GM18520 (cell line): ENCODE data around the gene NISCH.

Experiments used
- ATAC-seq: cut with Tn5 transposase; IDR thresholded peaks from one replicate; pipeline ENCODE4 v1.9.1; 2021; ENCODE audit not compliant: unreplicated experiment

The NISCH gene

DNA sequence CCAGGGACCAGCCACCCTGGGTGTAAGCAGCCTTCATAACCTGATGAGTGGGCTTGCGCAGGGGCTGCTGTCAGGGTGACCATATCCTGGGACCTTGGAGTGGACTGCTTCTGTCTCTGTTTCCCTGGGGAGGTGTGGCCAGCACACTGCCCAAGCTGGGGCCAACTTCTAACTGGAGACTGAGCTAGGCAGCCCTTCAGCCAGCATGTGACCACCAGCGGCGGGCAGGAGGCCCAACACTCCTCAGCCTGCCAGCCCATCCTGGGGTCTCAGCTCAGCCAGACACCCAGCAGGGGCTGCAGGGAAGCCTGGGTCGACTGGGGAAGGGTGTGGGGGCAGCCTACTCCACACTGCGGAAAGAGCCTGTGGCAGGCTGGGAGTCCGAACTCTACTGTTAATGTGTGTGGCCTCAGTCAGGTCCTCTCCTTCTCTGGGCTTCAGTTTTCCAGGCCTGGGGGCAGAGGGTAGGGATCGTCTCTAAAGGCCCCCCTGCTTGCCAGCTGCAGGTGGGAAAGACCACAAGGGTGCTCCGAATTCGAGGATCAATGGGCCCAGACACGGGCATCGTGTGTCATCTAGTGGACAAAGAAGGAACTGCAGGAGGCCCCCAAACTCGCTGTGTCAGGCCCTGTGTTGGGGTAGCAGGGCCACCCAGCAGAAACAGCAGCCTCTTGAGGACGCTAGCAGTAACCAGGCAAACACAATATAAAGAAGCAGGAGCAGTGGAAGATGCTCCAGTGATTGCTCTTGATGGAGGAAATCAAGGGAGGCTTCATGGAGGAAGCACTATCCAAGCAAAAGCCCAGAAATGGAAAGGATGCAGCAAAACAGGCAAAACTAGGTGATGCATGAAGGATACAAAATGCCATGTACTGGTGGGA lies 8.5 kb upstream of the NISCH start:
- no peak for ATAC-seq

DNA sequence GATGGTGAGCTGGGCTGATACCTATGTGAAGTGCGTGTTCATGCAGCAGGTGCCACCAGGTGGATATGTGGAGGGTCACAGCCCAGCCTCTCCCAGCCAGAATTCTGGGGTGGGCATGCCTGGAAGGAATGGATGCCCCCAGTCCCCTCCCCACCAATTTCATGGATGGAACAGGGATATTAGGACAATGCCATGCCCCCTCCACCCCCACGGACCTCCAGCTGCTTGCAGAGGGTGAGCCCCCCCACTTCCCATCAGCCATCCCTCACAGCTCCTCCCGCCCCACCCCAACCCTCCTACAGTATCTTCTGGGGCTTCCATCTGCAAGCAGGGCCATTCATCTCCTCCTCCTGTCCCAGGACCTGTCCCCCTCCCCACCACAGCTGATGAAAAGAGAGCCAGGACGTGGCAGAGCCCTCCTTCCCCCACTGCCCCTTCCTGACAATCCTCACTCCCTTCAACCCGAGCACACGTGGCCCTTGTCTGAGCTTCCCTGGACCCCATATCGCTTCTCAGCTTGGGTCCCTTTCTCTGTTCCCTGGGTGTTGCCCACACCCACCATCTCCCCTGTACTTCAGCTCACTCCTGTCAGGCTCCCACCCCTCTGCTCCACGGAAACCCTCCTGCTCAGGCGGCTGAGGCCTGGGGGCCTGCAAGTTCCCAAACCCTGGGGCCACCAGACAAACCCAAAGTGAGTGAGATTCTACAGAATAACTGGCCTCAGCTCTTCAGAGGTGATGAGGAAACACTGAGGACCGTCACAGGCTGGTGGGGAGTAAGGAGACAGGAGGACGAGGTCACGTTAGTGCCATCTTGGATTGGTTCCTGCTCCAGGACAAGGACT lies 7.7 kb upstream of the NISCH start:
- ATAC-seq = no peak

DNA sequence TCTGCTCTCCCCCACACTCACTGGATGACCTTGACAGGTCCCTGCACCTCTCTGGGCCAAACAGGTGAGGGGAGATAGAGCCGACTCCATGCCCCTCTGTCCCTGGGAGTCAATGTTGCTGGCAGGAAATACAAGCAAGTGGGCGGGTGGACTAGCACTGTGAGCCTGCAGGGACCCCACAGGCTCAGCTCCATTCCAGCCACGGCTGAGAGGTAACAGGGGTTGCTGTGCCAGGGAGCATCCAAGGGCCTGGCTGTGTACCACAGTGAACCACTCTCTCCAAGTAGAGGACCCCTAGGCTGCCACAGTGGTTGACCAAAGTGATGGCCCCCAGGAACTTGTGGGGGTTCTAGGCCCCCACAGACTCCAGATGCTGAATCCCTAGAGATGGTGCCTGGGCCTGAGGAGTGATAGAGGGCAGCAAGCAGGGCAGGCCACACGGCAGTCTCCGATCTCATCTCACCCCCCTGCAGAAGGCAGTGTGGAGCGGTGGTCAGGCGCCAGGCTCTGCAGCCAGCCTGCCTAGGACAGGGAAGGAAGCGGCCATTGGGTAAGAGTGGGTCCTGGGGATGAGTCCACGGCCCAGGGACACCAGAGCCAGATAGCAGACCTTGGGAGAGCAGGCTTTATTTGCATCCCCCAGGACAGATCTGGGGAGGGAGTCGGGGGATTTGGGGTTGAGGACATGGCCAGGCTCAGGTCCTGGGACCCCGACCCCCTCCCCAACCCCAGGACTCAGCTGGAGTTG lies 4.7 kb upstream of the NISCH start:
- ATAC-seq = no peak

DNA sequence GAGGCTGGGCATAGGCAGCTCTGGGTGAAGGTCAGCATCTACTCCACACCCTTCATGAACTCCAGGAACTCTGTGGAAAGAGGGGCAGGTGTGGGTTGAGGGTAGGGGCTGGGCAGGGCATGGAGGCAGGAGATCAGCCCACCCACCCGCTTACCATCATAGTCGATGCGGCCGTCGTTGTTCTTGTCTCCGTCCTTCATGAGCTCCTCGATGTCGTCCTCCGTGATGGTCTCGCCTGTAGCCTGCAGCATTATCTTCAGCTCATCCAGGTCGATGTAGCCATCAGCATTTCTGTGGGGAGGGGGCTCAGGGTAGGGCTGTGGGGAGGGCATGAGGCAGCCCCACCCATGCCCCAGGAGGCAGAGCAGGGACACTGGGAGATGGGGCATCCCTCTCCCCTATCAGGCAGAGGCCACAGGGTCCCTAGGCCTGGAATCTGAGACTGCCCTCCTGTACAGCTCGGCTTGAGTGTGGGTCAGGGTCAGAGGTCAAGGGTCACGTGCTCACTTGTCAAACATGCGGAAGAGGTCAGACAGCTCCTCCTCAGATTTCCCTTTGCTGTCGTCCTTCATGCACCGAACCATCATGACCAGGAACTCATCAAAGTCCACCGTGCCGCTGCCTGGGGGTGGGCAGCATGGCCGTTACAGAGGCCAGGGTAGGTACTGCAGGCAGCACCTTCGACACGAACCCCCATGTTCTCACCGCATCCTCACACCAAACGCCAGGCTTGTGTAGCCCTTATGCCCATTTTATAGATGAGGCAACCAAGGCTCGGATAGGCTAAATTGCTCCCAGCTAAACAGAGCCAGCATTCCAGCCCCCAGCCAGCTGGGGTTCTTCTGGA lies 3.9 kb upstream of the NISCH start:
- ATAC-seq = no peak

DNA sequence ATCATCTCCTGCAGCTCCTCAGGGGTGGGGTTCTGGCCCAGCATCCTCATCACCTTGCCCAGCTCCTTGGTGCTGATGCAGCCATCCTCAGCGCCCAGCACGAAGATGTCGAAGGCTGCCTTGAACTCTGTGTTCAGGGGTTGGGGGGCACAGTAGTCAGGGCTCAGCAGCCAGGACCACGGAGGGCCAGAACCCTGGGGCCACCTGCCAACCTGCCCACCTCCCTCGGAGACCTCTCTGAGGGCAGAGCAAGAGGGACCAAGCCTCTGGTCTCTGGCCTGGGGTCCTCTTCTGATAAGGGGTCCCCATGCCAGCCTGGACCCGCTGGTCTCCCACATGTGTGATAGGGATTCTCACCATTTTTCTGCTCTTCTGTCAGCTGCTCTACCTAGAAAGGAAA lies 3.3 kb upstream of the NISCH start:
- ATAC-seq = no peak

DNA sequence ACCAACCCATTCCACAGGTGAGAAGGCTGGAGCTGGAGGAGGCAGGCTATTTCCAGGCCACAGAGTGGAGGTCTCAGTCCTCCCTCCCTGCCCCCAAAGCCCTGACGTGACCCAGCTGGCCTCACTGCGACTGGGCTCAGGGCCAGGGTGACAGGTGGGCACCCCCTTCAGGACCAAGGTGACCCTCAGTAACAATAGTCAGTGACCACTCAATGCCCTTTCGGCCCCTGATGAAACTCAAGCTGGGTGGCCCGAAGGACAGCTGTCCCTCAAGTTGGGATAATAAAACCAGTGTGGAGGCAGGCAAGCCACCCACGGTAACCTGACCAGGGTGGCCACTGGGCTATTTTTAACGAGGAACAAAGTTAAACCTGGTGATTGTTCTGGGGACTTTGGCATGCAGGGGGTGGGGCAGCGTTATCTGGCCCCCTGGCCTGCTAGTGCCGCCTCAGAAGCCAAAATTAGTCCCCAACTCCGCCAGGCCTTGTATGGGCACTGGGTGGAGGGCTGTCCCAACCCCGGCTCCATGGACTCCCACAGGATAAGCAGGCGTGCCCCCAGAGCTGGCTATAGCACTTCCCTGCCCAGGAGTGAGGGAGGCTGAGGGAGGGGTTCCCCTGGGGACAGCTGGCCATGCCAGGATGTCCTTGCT lies 2.7 kb upstream of the NISCH start:
- no peak for ATAC-seq

DNA sequence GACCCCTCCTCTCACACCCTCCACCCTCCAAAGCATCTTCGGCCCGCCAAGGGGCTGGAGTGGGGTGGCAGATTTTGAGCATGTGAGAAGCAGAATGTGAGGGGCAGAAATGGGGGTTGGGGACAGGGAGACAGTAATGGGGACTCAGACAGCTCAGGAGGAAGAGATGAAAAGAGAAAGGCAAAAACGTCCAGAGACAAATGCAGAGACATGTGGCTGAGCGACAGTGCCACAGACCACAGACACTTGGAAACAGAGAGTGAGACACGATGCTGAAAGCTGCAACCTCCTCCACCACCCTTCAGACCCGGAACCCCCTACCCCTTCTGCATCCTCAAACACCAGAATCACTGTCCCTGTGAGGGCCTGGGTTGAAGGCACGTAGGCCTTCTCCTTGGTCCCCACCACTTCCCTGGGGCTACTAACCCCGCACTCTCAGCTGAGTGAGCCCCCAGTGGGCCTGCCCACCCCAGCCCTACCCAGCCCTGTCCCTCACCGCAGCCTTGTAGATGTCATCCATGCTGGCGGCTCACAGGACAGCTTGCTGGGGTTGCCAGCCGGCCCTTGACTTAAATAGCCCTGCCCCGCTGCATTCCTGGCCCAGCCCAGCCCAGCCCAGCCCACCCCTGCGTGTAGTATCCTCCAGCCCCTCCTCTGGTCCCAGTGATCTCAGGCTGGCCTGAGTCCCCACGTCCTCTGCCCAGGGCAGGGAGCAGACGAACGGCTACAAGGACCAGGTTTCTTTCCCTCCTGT lies 1.7 kb upstream of the NISCH start, which contains the start of gene TNNC1:
Gene TNNC1, minus strand, starts transcription at position 546 of the 754 bp plus-strand sequence. Its CDS starts 26 bp downstream, at position 520.
- no peak for ATAC-seq

DNA sequence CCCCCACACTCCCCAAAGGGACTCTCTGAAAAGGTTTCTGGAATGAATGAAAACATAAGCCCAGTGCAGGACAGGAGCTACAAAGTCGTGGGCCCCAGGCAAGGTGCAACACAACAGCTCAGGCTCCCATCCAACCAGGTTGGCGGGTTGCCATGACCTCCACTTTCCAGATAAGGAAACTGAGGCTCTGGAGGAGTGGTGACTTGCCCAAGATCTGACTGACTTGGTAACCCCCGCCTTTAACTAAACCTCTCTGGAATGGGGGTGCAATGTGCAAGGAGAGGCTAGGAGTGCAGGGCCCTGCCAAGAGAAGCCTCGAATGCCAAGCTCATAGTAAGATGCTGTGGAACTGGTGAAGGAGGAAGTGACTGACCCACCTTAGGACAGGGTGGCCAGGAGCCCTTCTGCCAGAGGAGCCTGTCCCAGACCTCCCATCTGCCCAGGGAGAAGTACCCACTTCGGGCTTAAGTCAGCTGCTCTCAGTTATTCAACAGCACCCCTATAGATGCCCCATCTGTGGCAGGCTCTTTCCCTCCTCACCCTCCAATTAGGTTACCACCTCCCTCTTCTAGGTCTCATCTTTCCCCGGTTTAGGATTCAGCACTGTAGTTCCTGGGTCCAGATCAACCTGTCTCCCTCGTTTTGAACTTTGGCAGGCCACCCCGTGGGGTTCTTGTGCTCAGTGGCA lies 1.0 kb upstream of the NISCH start:
- no peak for ATAC-seq

DNA sequence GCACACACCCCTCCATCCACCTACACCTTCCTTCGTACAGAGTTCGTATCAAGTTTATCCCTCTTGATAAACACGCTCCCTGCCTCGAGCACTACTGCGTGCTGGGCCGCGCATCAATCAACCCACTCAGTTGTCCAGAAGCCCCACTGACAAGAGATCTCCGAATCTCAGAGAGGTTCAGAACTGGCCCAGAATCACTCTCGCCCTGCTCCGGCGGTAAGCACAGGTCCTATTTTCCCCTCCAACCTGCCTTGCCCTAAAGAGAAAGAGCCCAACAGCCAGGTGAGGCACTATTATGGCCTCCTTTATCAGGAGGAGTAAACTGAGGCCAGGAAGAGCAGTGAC lies 494 bp upstream of the NISCH start:
- ATAC-seq = no peak

DNA sequence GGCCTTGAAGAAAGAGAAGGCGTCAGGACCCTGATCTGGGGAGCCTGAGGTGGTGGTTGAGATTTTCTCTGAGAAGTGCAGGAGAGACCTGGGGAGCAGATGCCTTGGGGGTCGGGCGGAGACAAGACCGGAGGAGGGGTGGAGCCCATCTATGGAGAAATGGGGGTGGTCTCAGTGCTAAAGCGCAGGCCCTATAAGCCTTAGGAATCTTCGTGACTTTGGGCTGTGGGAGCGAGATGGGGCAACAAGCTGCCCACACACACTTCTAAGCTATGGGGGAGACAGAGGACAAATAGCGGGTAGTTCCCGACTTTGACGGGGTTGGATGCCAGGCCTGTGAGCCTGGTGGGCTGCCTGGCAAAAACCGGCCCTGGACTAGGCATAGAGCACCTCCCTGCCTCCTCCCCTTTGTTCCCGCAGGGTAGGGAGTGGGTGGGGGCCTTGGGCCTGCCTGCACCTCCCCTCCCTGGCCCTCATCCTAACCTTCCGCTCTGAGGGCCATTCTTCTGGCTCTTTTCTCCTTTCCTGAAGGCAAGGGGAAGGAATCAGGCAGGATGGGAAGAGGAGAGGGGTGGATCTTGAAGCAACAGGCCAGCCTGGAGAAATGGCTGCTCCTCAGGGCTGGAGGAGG lies 880 bp downstream of the NISCH start:
- ATAC-seq = no peak

DNA sequence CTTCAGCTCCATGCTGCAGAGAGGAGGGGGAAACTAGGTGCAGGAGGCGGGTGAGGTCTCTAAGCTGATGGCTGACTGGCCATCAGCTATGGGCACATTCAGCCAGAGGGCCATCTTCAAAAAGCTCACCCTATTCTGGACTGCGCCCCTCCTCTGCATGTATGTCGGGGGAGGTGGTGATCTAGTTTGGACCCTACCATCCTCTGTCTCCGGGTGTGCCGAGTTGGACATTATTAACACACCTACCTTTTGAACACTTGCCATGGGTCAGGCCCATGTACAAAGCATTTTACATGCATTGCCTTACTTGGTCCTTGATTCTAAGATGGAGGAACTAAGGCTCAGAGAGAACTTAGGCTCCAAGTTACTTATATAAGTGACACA lies 1.4 kb downstream of the NISCH start:
- no peak for ATAC-seq

DNA sequence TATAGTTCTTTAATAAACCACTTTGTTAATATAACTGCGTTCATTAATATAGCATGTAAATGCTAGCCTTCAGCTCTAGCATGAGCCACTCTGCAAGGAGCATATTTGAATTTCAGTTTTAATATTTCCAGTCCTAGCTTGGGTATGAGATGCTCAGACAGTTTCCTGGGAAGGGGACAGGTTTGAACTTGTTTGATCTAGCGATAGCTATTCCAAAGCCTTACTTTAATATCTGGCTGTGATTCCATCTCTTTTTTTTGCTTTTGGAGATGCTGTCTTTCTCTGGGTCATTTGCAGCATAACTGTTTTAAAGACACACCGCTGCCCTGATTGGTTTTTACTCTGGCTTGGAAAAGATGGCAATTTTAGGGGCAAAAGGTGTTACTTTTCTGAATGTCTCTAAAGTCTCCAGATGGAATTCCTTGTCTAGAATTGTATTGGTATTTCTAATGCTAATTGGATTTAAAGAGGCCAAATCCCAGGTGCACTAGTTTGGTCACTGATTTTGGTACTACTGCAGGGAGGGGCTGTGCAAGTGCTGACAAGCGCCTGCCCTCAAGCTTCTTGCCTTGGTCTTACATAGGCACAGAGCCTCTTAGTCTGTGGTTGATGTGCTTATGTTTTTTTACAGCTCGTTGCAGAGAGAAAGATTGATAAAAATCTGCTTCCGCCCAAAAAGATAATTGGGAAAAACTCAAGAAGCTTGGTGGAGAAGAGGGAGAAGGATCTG lies 2.8 kb downstream of the NISCH start:
- ATAC-seq = no peak

DNA sequence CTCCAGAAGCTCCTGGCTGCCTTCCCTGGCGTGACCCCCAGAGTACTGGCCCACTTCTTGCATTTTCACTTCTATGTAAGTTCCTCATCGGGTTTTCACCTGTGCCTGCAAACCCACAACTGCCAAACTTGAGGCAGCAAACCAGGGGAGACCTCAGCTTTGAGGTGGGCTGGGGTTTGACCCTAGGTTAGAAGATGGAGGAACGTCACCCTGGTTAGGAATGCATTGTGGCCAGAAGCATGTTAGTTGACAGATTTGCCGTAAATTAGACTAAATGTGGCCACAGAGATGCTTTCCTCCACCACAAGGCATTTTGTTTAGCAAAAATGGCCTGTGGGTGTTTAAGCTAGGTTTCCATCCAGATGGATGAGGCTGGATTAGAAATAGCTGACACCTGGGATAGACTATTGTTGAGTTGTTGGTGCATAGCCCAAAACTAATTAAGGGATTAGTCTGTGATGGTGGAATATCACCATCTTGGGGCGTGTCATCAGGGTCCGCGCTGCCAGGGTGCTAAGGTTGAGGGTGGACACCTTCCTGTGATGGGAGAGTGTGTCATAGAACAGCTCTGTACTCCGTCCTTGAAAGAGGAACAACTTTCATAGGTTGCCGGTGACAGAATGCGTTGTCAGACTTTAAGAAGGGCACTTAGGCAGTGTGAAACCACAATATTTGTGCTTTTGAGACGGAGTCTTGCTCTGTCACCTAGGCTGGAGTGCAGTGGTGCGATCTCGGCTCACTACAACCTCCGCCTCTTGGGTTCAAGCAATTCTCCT lies 3.6 kb downstream of the NISCH start:
- no peak for ATAC-seq

DNA sequence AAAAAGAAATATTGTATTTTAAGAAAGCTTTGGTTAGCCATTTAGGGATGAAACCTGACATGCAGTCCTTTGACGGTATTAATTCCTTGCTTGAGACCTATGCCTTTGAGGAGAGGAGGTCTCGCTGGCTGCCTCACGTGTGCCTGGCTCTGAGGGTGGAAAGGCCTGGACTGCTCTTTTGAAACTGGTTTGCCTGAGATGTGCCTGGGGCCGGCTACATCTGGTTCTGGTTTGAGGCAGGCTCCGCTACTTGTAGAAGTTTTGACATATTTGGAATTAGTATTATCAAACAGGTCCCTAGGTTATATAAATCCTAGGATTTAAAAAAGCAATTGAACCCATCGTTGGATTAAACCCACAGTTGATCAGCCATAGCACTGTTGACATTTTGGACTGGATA lies 6.5 kb downstream of the NISCH start:
- no peak for ATAC-seq

DNA sequence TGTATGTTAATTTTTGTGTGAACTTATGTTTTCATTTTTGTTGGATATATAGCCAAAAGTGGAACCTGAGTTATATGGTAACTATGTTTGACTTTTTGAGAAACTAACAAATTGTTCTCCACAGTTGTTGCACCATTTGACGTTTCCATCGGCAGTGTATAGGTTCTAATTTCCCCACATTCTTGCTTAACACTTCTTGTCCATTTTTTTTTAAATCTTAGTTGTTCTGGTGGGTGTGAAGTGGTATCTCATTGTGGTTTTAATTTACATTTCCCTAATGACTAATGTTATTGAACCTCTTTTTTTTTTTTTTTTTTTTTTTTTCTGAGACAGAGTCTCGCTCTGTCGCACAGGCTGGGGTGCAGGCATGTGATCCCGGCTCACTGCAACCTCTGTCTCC lies 8.0 kb downstream of the NISCH start:
- no peak for ATAC-seq

DNA sequence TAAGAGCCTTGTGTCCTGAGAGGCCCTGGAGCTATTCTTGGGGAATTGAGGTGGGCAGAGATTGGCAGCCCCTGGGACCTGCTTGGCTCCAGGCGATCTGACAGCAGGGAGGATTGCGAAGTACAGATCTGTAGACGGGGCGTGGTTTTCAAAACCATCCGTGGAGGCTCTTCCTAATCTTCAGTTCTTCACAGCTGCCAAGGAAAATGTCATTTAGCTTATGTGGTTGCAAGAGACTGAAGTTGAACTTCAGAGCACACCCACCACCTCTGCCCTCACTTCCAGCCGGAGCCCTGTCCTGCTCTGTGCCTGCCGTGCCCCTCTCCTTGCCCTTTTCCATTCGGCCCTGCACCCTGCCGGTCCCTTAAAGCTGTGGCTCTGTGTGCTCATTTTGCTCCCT lies 12.9 kb downstream of the NISCH start:
- no peak for ATAC-seq

DNA sequence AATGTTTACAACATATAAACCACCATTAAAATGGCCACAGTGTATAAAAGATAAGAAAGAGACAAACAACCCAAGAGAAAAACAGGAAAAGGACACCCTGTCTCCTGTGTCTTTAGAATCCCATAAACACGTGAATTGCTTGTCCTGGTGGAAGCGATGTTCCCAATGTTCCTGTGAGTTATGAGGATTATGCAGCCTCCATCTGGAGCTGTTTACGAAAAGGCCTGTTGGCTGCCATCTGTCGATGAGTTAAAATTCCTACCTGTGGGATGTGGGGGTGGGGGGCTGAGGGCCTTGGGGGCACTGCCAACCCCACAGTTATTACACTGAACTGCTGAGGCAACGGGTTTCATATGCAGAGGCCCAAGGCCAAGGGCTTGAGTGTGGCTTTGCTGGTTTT lies 13.6 kb downstream of the NISCH start:
- ATAC-seq = no peak
